Measurements from ENCODE around the gene AICDA.

- no peak for TF ChIP-seq POLR2A (IDR thresholded peaks at IDR 0.05; ENCODE audit: low read depth, low read length)
- TF ChIP-seq TAF1 (IDR thresholded peaks at IDR 0.05; ENCODE audit: low read depth, low read length), result no peak
- no peak for TF ChIP-seq POLR2AphosphoS5 (IDR thresholded peaks at IDR 0.05; ENCODE audit: low read depth, low read length)
Observed at GRCh38 chr12:8628731-8629130, 16.1 kb upstream of the AICDA start.
